ACC112 (cell line): ENCODE measurements around the gene ALAS1.
A peak's percentile ranks its signal among the peaks of the same experiment; 100 is the strongest.

Source experiments
- H2AFZ ChIP-seq: fragments of 200-600 bp; sonication (generic); one replicate; pipeline ENCODE4 v1.6.0; 2017; ENCODE audit warnings: antibody characterized with exemption, low read length; ENCODE audit not compliant: unreplicated experiment
- H3K27ac ChIP-seq: fragments of 200-600 bp; sonication (generic); 2 replicates; pipeline ENCODE4 v1.5.1; 2014; ENCODE audit warnings: low read depth, mild to moderate bottlenecking, antibody characterized with exemption, low read length, moderate library complexity
- H3K27me3 ChIP-seq: fragments of 200-600 bp; sonication (generic); 2 replicates; pipeline ENCODE4 v1.6.1; 2014; ENCODE audit warnings: mild to moderate bottlenecking, antibody characterized with exemption, low read length, moderate library complexity, mixed read lengths; ENCODE audit not compliant: insufficient read depth
- H3K36me3 ChIP-seq: fragments of 200-600 bp; sonication (generic); 2 replicates; pipeline ENCODE4 v1.6.1; 2016; ENCODE audit warnings: mild to moderate bottlenecking, antibody characterized with exemption, low read length, moderate library complexity, mixed read lengths; ENCODE audit not compliant: insufficient read depth
- H3K4me1 ChIP-seq: fragments of 200-600 bp; sonication (generic); one replicate; pipeline ENCODE4 v1.6.1; 2016; ENCODE audit warnings: low read length, mixed read lengths; ENCODE audit not compliant: insufficient read depth, unreplicated experiment, control insufficient read depth
- H3K4me3 ChIP-seq: fragments of 200-600 bp; sonication (generic); 2 replicates; pipeline ENCODE4 v1.5.1; 2014; ENCODE audit warnings: mild to moderate bottlenecking, low read depth, low read length
- H3K79me2 ChIP-seq: fragments of 200-600 bp; sonication (generic); one replicate; pipeline ENCODE4 v1.6.0; 2016; ENCODE audit warnings: low read length; ENCODE audit not compliant: control insufficient read depth, unreplicated experiment, insufficient read depth

The ALAS1 gene

GRCh38 chr3:52257911-52258310 is 60.0 kb downstream of the ALAS1 start:
- Histone ChIP-seq H3K27ac (peak overlapping the region; percentile 15; the same call in 1 of the 2 replicates), H3K36me3 (peaks cover 47% of the 10 kb centered on the region), H3K79me2 (peaks cover 25% of the 10 kb centered on the region), H3K27me3 (no peaks in the 10 kb centered on the region), H2AFZ (no peak overlapping the region), H3K4me1 (peaks cover 10% of the 10 kb centered on the region), H3K4me3 (no peak overlapping the region)

GRCh38 chr3:52259035-52259434 is 61.1 kb downstream of the ALAS1 start:
- H3K27me3 ChIP-seq, result no peaks in the 10 kb centered on the region
- H3K79me2 ChIP-seq, result peaks cover 34% of the 10 kb centered on the region
- H3K4me1 ChIP-seq, result peaks cover 10% of the 10 kb centered on the region
- H2AFZ ChIP-seq, result no peak overlapping the region
- peak overlapping the region; percentile 15 for H3K27ac ChIP-seq
- peaks cover 52% of the 10 kb centered on the region for H3K36me3 ChIP-seq
- H3K4me3 ChIP-seq, result no peak overlapping the region

DNA sequence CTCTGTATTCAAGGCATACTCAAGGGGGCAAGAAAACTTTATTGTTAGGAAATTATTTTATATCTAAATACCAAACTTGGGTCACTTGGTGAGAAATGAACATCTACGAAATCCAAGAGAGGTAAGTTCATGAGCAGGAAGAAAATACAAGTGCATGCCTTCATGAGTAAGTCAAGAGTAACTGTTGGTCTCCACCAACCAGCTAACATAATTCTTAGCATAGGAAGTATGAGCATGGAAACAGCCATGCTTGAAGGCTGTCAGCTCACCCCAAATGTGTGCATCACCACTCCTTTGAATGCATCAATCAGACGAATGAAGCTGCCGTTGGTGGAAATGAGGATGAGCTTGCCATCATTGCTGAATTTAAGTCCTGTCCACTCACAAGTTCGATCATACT is 61.5 kb downstream of the ALAS1 start:
- no peak overlapping the region for H3K4me3 ChIP-seq
- H2AFZ ChIP-seq, result no peak overlapping the region
- H3K36me3 ChIP-seq, result peaks cover 56% of the 10 kb centered on the region
- H3K79me2 ChIP-seq, result peaks cover 38% of the 10 kb centered on the region
- H3K27ac ChIP-seq, result peak overlapping the region; percentile 15
- H3K4me1 ChIP-seq, result peaks cover 10% of the 10 kb centered on the region
- no peaks in the 10 kb centered on the region for H3K27me3 ChIP-seq

- peaks cover 10% of the 10 kb centered on the region for H3K4me1 ChIP-seq
- peaks cover 62% of the 10 kb centered on the region for H3K36me3 ChIP-seq
- H3K27me3 ChIP-seq, result no peaks in the 10 kb centered on the region
- H3K27ac ChIP-seq, result no peak overlapping the region
- H3K79me2 ChIP-seq, result peaks cover 48% of the 10 kb centered on the region
- no peak overlapping the region for H2AFZ ChIP-seq
- no peak overlapping the region for H3K4me3 ChIP-seq
These were observed 64.5 kb downstream of the ALAS1 start for GRCh38 chr3:52262447-52262846.
